Neuronal stem cell (in vitro differentiated cells): ENCODE data around the gene TPRG1.

Source experiments
- DNase-seq: peaks from one replicate; pipeline ENCODE4 v3.0.0-alpha.2; 2013; ENCODE audit warnings: low spot score
- H2AFZ ChIP-seq: one replicate; pipeline ENCODE4 v1.6.1; 2013; ENCODE audit warnings: mild to moderate bottlenecking, low read length, inconsistent platforms
- H2AK5ac ChIP-seq: 2 replicates; pipeline ENCODE4 v1.6.1; 2013; ENCODE audit warnings: low read depth, mild to moderate bottlenecking, inconsistent platforms, low read length, moderate library complexity, mixed read lengths
- H2BK120ac ChIP-seq: 2 replicates; pipeline ENCODE4 v1.6.1; 2013; ENCODE audit warnings: low read depth, mild to moderate bottlenecking, inconsistent platforms, low read length, moderate library complexity, mixed read lengths
- H2BK12ac ChIP-seq: one replicate; pipeline ENCODE4 v1.6.1; 2013; ENCODE audit warnings: low read length, inconsistent platforms
- H2BK15ac ChIP-seq: 2 replicates; pipeline ENCODE4 v1.6.1; 2013; ENCODE audit warnings: mild to moderate bottlenecking, low read length, inconsistent platforms, mixed read lengths
- H2BK5ac ChIP-seq: one replicate; pipeline ENCODE4 v1.6.1; 2013; ENCODE audit warnings: inconsistent platforms, mild to moderate bottlenecking, low read length, moderate library complexity
- H3K14ac ChIP-seq: one replicate; pipeline ENCODE4 v1.6.1; 2013; ENCODE audit warnings: low read length, inconsistent platforms
- H3K18ac ChIP-seq: 2 replicates; pipeline ENCODE4 v1.6.1; 2013; ENCODE audit warnings: low read length, inconsistent platforms
- H3K23ac ChIP-seq: 2 replicates; pipeline ENCODE4 v1.6.1; 2013; ENCODE audit warnings: low read depth, mild to moderate bottlenecking, mixed read lengths, low read length, inconsistent platforms; ENCODE audit not compliant: poor library complexity
- H3K27ac ChIP-seq: replicated peaks from 3 replicates; pipeline ENCODE4 v1.5.1; 2013; ENCODE audit warnings: low read length, inconsistent platforms
- H3K27me3 ChIP-seq, 3 experiments: 2 replicates each; pipeline ENCODE4 v1.6.1; 2013; ENCODE audit warnings: low read length in 3 of 3, mild to moderate bottlenecking in 2 of 3, inconsistent platforms in 1 of 3, low read depth in 1 of 3, mixed read lengths in 1 of 3, moderate library complexity in 1 of 3; ENCODE audit not compliant: control insufficient read depth in 3 of 3, insufficient read depth in 3 of 3
- H3K36me3 ChIP-seq, 2 donors: replicated peaks in 1 of 2; 2 replicates each; pipeline ENCODE4 v1.6.1; 2013; ENCODE audit warnings: low read length in 2 of 2; ENCODE audit not compliant: control insufficient read depth in 2 of 2, insufficient read depth in 2 of 2
- H3K4ac ChIP-seq: 2 replicates; pipeline ENCODE4 v1.6.1; 2013; ENCODE audit warnings: inconsistent platforms, mild to moderate bottlenecking, low read length, moderate library complexity
- H3K4me1 ChIP-seq, 2 donors: 1 replicate in 1 of 2; 2 replicates in 1 of 2; pipeline ENCODE4 v1.6.1; 2013; ENCODE audit warnings: low read length in 2 of 2, low read depth in 1 of 2; ENCODE audit not compliant: control insufficient read depth in 2 of 2, insufficient read depth in 1 of 2
- H3K4me2 ChIP-seq: one replicate; pipeline ENCODE4 v1.6.1; 2013; ENCODE audit warnings: mild to moderate bottlenecking, low read length, inconsistent platforms; ENCODE audit not compliant: insufficient read depth, poor library complexity, severe bottlenecking
- H3K4me3 ChIP-seq, 2 donors: 2 replicates each; pipeline ENCODE4 v1.5.1; 2013; ENCODE audit warnings: low read length in 2 of 2, mild to moderate bottlenecking in 2 of 2, inconsistent platforms in 1 of 2, moderate library complexity in 1 of 2
- H3K79me1 ChIP-seq: one replicate; pipeline ENCODE4 v1.6.1; 2013; ENCODE audit warnings: low read depth, mild to moderate bottlenecking, inconsistent platforms, low read length, moderate library complexity
- H3K9ac ChIP-seq: one replicate; pipeline ENCODE4 v1.6.1; 2013; ENCODE audit warnings: mild to moderate bottlenecking, low read depth, low read length, inconsistent platforms; ENCODE audit not compliant: poor library complexity
- H3K9me3 ChIP-seq, 2 donors: replicated peaks in 1 of 2; 2 replicates each; pipeline versions ENCODE3 to v1.6.1; 2013; ENCODE audit warnings: low read length in 2 of 2, mild to moderate bottlenecking in 2 of 2, inconsistent platforms in 1 of 2, low read depth in 1 of 2, mixed read lengths in 1 of 2, moderate library complexity in 1 of 2; ENCODE audit not compliant: control insufficient read depth in 2 of 2, insufficient read depth in 1 of 2
- H4K8ac ChIP-seq: one replicate; pipeline ENCODE4 v1.6.1; 2013; ENCODE audit warnings: low read depth, mild to moderate bottlenecking, inconsistent platforms, low read length, moderate library complexity
- H4K91ac ChIP-seq: one replicate; pipeline ENCODE4 v1.6.1; 2013; ENCODE audit warnings: low read length, low read depth, mild to moderate bottlenecking, inconsistent platforms; ENCODE audit not compliant: poor library complexity
- WGBS, 2 donors: extraction: QIAGEN DNeasy Blood & Tissue Kit; methylation state at CpG; one replicate each; pipeline ENCODE4 v1.1.7; 2013; ENCODE audit warnings: missing lambda C conversion rate in 2 of 2, mixed read lengths in 1 of 2; ENCODE audit not compliant: insufficient read length in 2 of 2, insufficient replicate concordance in 1 of 2; ENCODE audit errors: extremely low coverage in 2 of 2; 5-methylcytosine and 5-hydroxymethylcytosine counted together

TPRG1 gene

DNA sequence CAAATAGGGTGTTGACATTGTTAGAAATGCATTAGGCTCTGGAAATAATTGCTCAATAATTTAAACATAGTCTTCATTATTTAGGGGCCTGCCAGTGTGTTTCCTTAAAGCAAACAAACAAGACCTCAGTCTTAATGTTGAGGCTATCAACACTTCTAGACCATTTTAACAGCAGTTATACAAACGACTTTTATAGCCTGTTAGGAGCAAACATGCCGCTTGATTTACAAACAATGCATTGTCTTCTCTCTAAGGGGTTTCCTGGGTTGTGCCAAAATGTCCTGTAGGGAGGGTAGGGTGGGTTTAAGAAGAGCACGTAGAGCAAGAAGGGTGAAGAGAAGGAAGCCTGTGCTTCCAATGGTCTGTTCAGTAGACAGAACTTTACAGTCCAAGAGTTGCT lies 53.7 kb downstream of the TPRG1 start:
- Histone ChIP-seq H3K27ac (no peak overlapping the region), H4K8ac (no peak overlapping the region), H2BK120ac (no peak overlapping the region), H3K9ac (no peak overlapping the region), H3K23ac (no peak overlapping the region), H4K91ac (no peak overlapping the region), H3K36me3 (no peaks in the 10 kb centered on the region), H3K14ac (no peak overlapping the region), H2AFZ (no peak overlapping the region), H3K4ac (no peak overlapping the region), H3K79me1 (no peaks in the 10 kb centered on the region), H3K27me3 (no peaks in the 10 kb centered on the region), H3K4me1 (peaks cover 0 to 5% of the 10 kb centered on the region in 2 donors), H2AK5ac (no peak overlapping the region), H2BK5ac (no peak overlapping the region), H2BK15ac (no peak overlapping the region), H3K9me3 (no peaks in the 10 kb centered on the region), H2BK12ac (no peak overlapping the region), H3K4me3 (no peak overlapping the region), H3K4me2 (no peak overlapping the region), H3K18ac (no peak overlapping the region)
- no peak for DNase-seq
- no CpG with 5 or more reads among the region's 3 CpGs for WGBS, 2 donors

DNA sequence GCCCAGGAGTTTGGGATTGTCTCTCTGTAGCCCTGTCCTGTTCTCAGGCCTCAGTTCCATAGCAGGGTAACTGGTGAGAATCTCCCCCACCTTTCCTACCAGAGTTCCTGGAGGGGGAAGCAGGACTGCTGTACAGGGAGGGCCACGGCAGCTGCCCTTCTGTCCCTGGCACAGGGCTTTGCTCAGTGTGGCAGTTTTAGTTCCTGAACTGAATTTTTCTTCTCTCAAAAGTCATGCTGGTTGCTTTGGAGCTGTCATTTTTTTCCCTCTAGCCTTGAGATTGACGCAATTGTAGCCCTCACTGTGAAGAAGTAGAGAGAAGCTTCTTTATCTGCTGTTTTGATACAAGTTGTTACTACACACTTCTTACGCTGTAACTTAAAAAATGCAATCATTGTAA lies 55.5 kb downstream of the TPRG1 start:
- Histone ChIP-seq H3K18ac (peak overlapping the region; percentile 76), H4K8ac (no peak overlapping the region), H2AFZ (no peak overlapping the region), H3K27ac (no peak overlapping the region), H3K14ac (no peak overlapping the region), H2BK15ac (no peak overlapping the region), H2BK5ac (no peak overlapping the region), H3K4me2 (no peak overlapping the region), H2BK120ac (no peak overlapping the region), H3K79me1 (no peaks in the 10 kb centered on the region), H3K36me3 (no peaks in the 10 kb centered on the region), H3K9ac (no peak overlapping the region), H4K91ac (no peak overlapping the region), H3K27me3 (no peaks in the 10 kb centered on the region), H3K4me1 (peaks cover 0 to 5% of the 10 kb centered on the region in 2 donors), H3K4me3 (no peak overlapping the region), H2BK12ac (no peak overlapping the region), H2AK5ac (no peak overlapping the region), H3K9me3 (no peaks in the 10 kb centered on the region), H3K4ac (no peak overlapping the region), H3K23ac (no peak overlapping the region)
- no peak for DNase-seq
- no CpG with 5 or more reads among the region's 3 CpGs for WGBS, 2 donors

DNA sequence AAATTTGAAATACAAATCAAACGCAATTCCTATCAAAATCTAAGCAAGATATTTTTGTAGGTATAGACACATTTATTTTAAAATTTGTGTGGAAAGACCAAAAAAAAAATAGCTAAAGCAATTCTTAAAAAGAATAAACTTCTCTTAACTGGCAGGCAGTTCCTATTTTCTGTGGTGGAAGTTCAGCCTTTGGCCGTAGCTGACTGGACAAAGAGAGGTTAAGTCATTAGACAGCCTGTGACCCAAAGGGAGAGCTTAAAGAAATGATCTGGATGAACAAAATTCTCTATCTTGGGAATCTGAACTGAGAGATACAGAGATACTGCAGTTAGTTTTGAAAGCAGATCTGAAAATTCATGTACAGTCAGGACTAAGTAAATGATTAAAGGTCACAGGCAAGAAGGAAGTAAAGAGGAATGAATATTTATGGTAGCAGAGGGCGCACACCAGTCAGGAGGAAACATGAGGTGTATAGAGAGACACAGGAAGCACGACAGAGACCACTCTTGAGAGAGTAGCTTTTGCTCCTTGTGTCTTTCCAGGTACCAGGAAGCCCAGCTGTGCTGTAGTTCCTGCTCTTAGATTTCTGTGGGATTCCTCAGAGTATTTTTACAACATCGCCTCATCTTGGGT lies 57.5 kb downstream of the TPRG1 start:
- Histone ChIP-seq H3K27me3 (no peaks in the 10 kb centered on the region), H3K23ac (no peak overlapping the region), H3K4ac (no peak overlapping the region), H3K9ac (no peak overlapping the region), H3K14ac (no peak overlapping the region), H2BK12ac (no peak overlapping the region), H3K4me3 (no peak overlapping the region), H3K36me3 (no peaks in the 10 kb centered on the region), H3K4me2 (no peak overlapping the region), H2AFZ (no peak overlapping the region), H2BK15ac (no peak overlapping the region), H2AK5ac (no peak overlapping the region), H2BK5ac (no peak overlapping the region), H3K4me1 (peaks cover 0 to 2% of the 10 kb centered on the region in 2 donors), H3K79me1 (no peaks in the 10 kb centered on the region), H4K8ac (no peak overlapping the region), H3K27ac (no peak overlapping the region), H3K9me3 (no peaks in the 10 kb centered on the region), H2BK120ac (no peak overlapping the region), H3K18ac (no peak overlapping the region), H4K91ac (no peak overlapping the region)
- no peak for DNase-seq
- WGBS, 2 donors = no CpG with 5 or more reads among the region's 5 CpGs

DNA sequence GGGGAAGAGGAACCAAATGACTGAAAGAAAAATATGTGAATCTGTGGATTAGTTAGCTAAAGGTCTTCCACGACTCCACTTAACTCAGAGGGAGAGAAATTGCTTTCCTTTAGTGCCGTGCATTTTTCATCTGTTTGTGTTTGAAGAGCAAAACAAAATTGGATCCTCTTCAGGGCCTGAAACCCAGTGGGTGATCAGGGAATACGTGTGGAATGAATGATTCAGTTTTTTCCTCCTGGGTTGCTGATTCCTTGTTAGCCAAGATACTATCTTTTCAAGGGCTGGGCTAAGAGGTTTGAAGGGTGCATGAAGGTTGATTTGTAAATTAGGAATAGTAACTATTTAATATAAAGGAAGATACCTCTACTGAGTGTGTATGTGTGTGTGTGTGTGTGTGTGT lies 61.0 kb downstream of the TPRG1 start:
- Histone ChIP-seq H2AFZ (no peak overlapping the region), H4K8ac (no peak overlapping the region), H2BK12ac (no peak overlapping the region), H2AK5ac (no peak overlapping the region), H3K4ac (no peak overlapping the region), H3K18ac (no peak overlapping the region), H2BK5ac (no peak overlapping the region), H3K79me1 (no peaks in the 10 kb centered on the region), H3K23ac (no peak overlapping the region), H3K4me2 (no peak overlapping the region), H3K27me3 (no peaks in the 10 kb centered on the region), H3K14ac (no peak overlapping the region), H3K27ac (no peak overlapping the region), H4K91ac (no peak overlapping the region), H2BK120ac (no peak overlapping the region), H3K9ac (no peak overlapping the region), H3K9me3 (no peaks in the 10 kb centered on the region), H3K4me3 (no peak overlapping the region), H3K36me3 (no peaks in the 10 kb centered on the region), H3K4me1 (peaks cover 0 to 2% of the 10 kb centered on the region in 2 donors), H2BK15ac (no peak overlapping the region)
- WGBS, 2 donors = no CpG with 5 or more reads among the region's 3 CpGs
- no peak for DNase-seq
